ENCODE results near the gene SLC51B.
"Not testable (repeated sequence)": the region's sequence is repeated elsewhere in the genome, so short reads cannot be mapped to it uniquely, and the experiment has no call there.

The SLC51B gene

DNA sequence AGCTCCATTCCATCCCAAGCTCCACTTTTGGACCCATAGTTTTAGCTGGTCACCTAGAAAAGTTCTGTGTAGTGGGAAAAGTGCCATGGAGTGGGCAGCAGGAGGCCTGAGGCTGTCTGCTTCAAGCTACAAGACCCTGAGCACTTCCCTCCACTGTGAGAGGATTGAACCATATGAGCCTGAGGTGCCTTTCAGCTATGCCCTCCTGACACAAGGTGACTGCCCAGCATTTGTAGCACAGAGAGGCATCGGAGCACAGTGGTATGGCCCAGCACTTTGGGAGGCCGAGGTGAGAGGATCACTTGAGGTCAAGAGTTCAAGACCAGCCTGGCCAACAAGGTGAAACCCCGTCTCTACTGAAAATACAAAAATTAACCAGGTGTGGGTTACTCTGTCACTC, 27.4 kb downstream of the SLC51B start:
- no peak for DNase-seq (ENCODE audit: low spot score)
- in situ Hi-C loops (cut with MboI; ENCODE audit: low pct_unique_long_range_greater_than_20kb, low sequenced_read_pairs, unreplicated experiment) = loop anchor here (25.0 kb wide), 1 partner anchor 215 kb away; the partner anchor contains the start of genes PARP16 and RNU5A-1
- TF ChIP-seq CTCF (IDR thresholded peaks at IDR 0.05; ENCODE audit: extremely low read depth, insufficient read depth, missing control alignments) = no peak

- in situ Hi-C loops (cut with MboI; ENCODE audit: low pct_unique_long_range_greater_than_20kb, low sequenced_read_pairs, unreplicated experiment) = loop anchor here (25.0 kb wide), 1 partner anchor 212 kb away; the partner anchor contains the start of genes PARP16 and RNU5A-1
- DNase-seq (ENCODE audit: low spot score) = not testable (repeated sequence)
These were observed 29.8 kb downstream of the SLC51B start for GRCh38 chr15:65074946-65075345.

- DNase-seq (ENCODE audit: low spot score); in situ Hi-C loops (cut with MboI; ENCODE audit: low pct_unique_long_range_greater_than_20kb, low sequenced_read_pairs, unreplicated experiment): not testable (repeated sequence)
These were observed 30.6 kb downstream of the SLC51B start for GRCh38 chr15:65075607-65076395.

- in situ Hi-C loops (cut with MboI; ENCODE audit: low pct_unique_long_range_greater_than_20kb, low sequenced_read_pairs, unreplicated experiment) = no loop called here
- DNase-seq (ENCODE audit: low spot score) = no peak
- TF ChIP-seq CTCF (IDR thresholded peaks at IDR 0.05; ENCODE audit: extremely low read depth, insufficient read depth, missing control alignments) = no peak
These were observed 31.5 kb downstream of the SLC51B start, which contains the start of gene KBTBD13 for GRCh38 chr15:65076486-65077290. Gene KBTBD13, plus strand, starts transcription at chr15:65076746. Its CDS starts 70 bp downstream, at chr15:65076816.

- no peak for DNase-seq (ENCODE audit: low spot score)
- in situ Hi-C loops (cut with MboI; ENCODE audit: low pct_unique_long_range_greater_than_20kb, low sequenced_read_pairs, unreplicated experiment) = no loop called here
- TF ChIP-seq CTCF (IDR thresholded peaks at IDR 0.05; ENCODE audit: extremely low read depth, insufficient read depth, missing control alignments) = no peak
These were observed 32.2 kb downstream of the SLC51B start for GRCh38 chr15:65077291-65077980.

GRCh38 chr15:65077981-65078352, 32.8 kb downstream of the SLC51B start:
- in situ Hi-C loops (cut with MboI; ENCODE audit: low pct_unique_long_range_greater_than_20kb, low sequenced_read_pairs, unreplicated experiment) = no loop called here
- TF ChIP-seq CTCF (IDR thresholded peaks at IDR 0.05; ENCODE audit: extremely low read depth, insufficient read depth, missing control alignments) = peak; percentile 12
- peak; percentile 63 for DNase-seq (ENCODE audit: low spot score)

DNA sequence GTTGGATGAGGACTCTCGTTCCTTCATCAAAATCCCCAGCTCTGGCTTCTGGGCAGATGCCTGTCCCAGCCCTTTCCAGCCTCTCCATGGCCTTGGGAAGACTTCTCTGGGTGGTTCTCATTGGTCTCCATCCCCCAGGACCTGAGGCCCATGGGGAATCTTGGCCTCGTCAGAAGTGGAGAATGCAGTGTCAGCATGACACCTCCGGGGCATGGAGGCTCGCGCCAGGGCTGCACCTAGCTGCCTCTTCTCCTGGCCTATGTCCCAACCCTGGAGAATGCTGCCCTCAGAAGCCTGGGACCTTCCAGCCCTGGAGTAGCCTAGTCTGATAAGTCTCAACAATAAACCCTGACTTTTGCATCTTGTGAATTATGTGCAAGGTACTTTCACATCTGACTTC, 34.4 kb downstream of the SLC51B start:
- no peak for TF ChIP-seq CTCF (IDR thresholded peaks at IDR 0.05; ENCODE audit: extremely low read depth, insufficient read depth, missing control alignments)
- in situ Hi-C loops (cut with MboI; ENCODE audit: low pct_unique_long_range_greater_than_20kb, low sequenced_read_pairs, unreplicated experiment) = no loop called here
- no peak for DNase-seq (ENCODE audit: low spot score)

All from GM13977 (cell line).